NOMO-1 (cell line): Measurements from ENCODE around the gene OSBP2.

Source experiments
- DNase-seq, 2 experiments: peaks; one replicate each; lab custom pipeline; 2025; ENCODE audit not compliant: unreplicated experiment in 2 of 2; lab: John Stamatoyannopoulos, UW

OSBP2 gene

GRCh38 chr22:30953206-30953605, 258.5 kb downstream of the OSBP2 start:
- no peak for DNase-seq

- DNase-seq, result no peak
Observed at GRCh38 chr22:30955153-30955552, 260.5 kb downstream of the OSBP2 start.
